ENCODE measurements around the gene PLCH1.
A peak's percentile ranks its signal among the peaks of the same experiment; 100 is the strongest.

PLCH1 gene

GRCh38 chr3:155604126-155604525 lies 140.7 kb downstream of the PLCH1 start:
- no peak for DNase-seq

- no peak for DNase-seq
Measured at GRCh38 chr3:155603302-155603701, 141.6 kb downstream of the PLCH1 start.

DNA sequence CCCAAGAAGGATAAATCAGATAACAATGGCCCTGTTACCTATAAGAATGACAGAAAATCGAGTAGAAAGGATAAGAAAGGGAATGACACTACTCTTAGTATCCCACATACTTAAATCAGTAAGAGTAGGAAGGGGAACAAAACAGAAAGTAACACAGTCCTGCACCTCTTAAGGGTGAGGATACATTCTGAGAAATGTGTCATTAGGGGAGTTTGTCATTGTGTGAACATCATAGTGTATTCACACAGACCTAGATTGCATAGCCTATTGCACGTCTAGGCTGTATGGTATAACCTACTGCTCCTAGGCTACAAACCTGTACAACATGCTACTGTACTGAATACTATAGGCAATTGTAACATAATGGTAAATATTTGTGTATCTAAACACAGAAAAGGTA lies 142.6 kb downstream of the PLCH1 start:
- no peak for DNase-seq

DNA sequence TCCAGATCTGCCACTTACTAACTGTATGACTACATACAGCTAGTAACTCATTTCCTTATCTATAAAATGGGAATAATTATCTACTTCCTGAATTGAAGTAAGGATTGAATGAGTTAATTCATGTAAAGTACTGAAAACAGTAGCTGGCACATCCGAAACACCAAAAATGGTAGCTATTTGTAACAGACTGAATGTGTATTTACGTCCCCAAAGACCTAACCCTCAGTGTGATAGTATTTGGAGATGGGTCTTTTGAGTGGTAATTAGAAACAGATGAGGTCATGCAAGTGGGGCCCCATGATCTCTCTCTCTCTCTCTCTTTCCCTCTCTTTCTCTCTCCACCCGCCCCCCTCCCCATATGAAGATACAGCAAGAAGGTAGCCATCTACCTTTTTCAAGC lies 146.2 kb downstream of the PLCH1 start:
- no peak for DNase-seq

GRCh38 chr3:155596615-155597014 lies 148.3 kb downstream of the PLCH1 start:
- no peak for DNase-seq

DNA sequence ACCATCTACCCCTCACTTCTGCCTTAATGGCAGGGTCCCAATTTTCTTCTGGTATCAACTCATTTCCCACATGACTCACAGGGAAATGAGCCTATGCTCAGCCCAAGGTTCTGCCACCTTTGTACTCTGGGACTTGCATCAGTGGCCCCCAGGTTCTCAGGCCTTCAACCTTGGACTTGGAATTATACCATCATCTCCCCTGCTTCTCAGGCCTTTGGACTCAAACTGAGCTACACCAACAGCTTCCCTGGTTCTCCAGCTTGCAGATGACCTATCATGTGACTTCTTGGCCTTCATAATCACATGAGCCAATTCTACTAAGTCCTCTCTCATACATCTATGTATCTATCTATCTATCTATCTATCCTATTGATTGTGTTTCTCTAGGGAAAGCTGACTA lies 149.5 kb downstream of the PLCH1 start:
- DNase-seq: no peak

DNA sequence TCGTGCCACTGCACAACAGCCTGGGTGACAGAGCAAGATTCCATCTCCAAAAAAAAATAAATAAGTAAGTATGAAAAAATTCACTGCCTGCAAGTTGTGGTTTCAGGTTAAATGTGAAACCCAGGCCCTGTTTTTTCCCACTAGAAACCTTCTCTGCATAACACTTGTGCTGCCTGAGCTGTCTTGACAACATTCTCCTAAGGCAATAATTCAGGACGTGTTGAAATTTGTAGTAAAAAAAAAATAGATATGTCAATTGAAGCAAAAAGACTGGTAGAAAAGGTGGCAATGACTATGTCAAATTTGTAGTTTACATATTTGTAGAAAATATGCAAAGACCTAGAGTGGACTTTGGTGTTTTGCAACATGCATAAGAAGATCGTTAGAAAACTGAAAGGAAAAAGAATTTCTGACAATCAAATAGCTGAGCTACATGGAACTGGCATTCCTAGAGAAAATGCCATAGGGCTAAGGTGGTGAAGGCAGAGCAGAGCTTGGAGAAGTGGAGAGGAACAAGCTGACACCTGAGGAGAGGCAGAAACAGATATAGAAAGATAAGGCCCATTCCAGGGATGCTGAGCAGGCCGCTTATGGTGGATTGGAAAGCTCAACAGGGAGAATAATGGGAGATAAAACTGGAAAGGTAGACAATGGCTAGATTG lies 150.2 kb downstream of the PLCH1 start:
- DNase-seq: no peak

GRCh38 chr3:155587581-155587980 lies 157.3 kb downstream of the PLCH1 start:
- DNase-seq: no peak

- no peak for DNase-seq
Measured at GRCh38 chr3:155585384-155585783, 159.5 kb downstream of the PLCH1 start.

DNA sequence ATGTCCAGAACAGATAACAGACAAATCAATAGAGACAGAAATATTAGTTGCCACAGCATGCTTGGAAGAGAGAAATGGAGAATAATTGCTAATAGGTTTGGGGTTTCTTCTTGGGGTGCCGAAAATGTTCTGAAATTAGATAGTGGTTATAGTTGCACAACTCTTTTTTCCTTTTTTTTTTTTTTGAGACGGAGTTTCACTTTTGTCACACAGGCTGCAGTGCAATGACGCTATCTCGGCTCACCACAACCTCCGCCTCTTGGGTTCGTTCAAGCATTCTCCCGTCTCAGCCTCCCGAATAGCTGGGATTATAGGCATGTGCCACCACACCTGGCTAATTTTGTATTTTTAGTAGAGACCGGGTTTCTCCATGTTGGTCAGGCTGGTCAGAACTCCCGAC lies 163.3 kb downstream of the PLCH1 start:
- peak in 1 of 6 experiments; percentile 7 for DNase-seq

- DNase-seq: no peak
Measured at GRCh38 chr3:155572085-155572484, 172.8 kb downstream of the PLCH1 start.

DNA sequence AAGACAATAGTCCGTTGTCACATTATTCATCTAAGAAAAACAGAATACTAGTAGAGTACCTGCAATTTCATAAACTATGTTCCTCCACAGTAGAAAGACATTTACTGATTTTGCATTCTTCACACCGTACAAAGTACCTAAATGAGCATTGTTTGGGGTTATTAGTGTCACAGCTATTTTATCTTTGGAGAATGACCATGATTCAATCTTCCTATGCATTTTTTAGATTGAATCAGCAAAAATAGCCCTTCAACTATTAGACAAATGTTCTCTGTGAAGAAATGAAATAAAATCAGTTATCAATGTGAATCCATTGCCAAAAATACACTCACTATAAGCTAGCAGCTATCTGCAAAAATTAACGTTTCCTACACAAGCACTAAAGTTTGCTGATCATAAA lies 176.6 kb downstream of the PLCH1 start:
- no peak for DNase-seq

GRCh38 chr3:155560594-155560993 lies 184.3 kb downstream of the PLCH1 start:
- DNase-seq: no peak

- DNase-seq: no peak
Measured at GRCh38 chr3:155560135-155560534, 184.7 kb downstream of the PLCH1 start.

- DNase-seq: no peak
Measured at GRCh38 chr3:155556531-155556930, 188.3 kb downstream of the PLCH1 start.

- DNase-seq: no peak
Measured at GRCh38 chr3:155555479-155556060, 189.3 kb downstream of the PLCH1 start.

DNA sequence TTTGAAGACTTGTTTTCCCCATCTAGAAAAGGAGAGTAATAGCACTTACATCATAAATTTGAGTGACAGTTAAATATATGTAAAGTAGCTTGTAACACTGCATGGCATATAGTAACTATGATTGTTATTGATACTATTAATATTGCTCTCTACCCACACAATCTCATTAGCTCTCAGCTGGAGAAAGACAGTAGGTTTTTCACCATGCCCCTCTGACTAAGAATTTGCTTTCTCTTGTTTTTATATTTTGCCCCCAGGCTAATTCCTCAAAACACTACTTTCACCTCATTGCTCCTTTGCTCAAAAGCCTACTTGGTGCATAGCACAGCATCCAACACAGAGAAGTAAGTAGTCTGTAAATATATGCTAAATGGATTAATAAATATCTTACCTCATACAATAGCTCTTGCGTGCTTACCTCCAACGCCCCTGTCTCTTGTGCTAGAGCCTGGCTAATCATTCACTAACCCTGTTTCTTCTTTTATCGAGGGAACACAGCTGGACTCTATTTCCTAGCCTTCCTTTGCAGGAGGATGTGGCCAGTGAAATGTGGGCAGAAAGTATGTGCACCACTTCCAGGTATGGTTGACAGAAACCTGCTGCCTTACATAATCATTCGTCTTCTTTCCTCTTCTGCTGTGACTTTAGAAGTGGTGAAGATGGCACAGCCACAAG lies 190.0 kb downstream of the PLCH1 start:
- DNase-seq: peak in 2 of 6 experiments; percentile 24 to 44

- DNase-seq: no peak
Measured at GRCh38 chr3:155553780-155554179, 191.1 kb downstream of the PLCH1 start.

GRCh38 chr3:155553326-155553725 lies 191.5 kb downstream of the PLCH1 start:
- no peak for DNase-seq

DNA sequence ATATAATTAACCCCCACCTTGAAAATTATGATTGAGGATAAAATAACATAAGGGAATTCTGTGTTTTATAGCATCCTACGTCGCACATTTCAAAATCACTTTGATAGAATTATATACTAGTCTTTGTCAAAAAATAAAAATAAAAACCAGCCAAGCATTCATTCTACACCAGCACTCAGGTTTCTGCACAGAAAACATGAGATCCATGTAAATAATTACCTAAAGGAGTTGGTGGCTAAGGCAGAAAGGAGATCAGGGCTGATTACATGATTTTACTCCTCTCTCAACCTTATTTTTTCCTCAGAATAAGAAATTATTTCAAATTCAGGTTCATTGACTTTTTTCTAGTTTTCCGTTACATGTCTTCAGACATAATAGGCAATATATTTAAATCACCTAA lies 194.5 kb downstream of the PLCH1 start:
- DNase-seq: no peak

DNA sequence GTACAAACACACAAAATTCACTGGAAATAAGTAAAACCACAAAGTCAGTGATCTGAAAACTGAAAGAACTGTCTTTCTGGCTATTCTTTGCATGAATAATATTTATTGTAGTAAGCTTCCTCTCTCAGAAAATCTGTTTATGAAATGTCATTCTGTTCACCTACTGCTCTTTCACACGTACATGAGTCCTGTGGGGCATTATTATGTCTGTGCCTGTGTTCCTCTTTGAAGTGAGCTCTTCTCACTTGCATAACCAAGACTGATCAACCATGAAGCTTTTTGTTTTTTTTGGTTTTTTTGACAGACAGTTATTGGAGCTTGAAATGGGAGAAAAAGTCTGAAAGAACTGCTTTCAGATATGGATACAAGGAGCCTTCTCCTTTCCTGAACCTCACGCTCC lies 195.8 kb downstream of the PLCH1 start:
- DNase-seq: no peak

DNA sequence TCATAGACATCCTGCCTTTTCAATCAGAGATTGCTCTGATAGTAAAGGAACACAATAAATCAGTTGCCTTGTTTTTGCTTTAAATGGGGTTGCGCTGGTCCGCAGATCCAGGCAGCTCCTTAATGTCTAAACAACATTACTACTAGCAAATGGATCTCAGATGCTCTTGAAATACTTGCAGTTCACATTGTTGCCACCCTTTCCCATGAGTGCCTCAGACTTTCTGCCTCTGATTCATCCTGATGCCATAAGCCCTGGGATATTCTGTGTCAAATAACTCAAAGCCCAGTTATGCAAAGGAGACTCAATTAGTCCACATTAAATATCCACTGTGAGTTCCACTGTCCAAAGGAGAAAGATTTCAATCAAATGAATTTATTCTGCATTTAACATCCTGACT lies 196.7 kb downstream of the PLCH1 start:
- no peak for DNase-seq

GRCh38 chr3:155535098-155535497 lies 209.8 kb downstream of the PLCH1 start:
- no peak for DNase-seq

DNA sequence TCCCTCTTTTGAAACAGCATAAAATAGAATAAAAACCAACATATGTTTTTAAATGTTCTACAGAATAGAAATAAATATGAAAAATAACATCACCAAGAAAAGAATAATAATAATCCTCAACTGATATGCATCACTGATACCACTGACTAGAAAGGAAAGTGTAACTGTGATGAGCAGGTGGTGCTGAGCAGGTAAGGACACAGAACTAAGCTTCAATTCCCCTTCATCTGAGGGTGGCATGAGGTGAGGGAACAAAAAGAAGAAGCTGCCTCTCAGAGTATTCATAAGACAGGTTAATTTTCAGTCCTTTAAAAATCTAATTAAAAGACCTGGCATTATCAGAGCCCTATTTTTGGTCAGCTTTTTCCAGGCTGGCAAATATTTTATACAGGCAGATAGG lies 216.3 kb downstream of the PLCH1 start:
- no peak for DNase-seq
